Measurements from ENCODE around the gene FBL.

Gene FBL

DNA sequence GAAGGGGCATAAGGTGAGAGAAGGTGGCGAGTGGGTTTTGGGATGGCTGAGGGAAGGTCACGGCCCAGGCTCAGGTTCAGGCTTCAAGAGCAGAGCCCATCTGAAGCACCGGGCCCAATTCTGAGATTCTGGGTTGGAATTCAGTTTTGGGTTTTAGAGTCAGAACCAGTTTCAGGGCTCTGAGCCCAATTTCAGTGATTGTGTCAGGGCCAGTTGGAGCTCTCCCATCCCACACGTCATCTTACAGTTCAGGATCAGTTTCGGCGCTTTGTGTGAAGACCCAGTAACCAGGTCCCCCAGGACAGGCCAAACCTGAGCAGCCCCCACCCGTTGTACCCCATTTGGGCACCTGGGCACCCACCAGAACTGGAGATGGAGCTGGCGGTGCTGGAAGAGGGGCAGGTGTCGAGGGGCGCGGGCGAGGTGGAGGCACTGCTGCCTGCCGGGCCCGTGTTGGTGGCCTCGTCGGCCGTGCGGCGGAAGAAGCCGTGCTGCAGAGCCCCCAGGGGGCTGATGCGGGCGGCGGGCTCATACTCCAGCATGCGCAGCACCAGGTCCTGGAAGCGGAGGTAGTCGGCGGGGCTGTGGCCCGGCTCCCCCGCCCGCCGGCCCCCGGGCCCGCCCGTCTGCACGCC, 19.8 kb downstream of the FBL start:
- Histone ChIP-seq H3F3A (ENCODE audit: insufficient read depth, low read length) (0 out of 2 replicates have a peak, but pooled peaks cover 6% of the 10 kb centered on the region), H3K4me2 (ENCODE audit: low read depth, low read length) (no peak overlapping the region), H2AFZ (ENCODE audit: low read length) (no peak overlapping the region), H3K4me3 (ENCODE audit: low read length) (no peak overlapping the region), H3K9me2 (replicated peaks; ENCODE audit: insufficient read depth, low read length) (no peaks in the 10 kb centered on the region), H3K27me3 (replicated peaks; ENCODE audit: insufficient read depth, low read length) (no peaks in the 10 kb centered on the region), H4K20me1 (ENCODE audit: insufficient read depth, low read length) (no peaks in the 10 kb centered on the region), H3K27ac (ENCODE audit: low read length) (no peak overlapping the region), H3K36me3 (replicated peaks; ENCODE audit: insufficient read depth, low read length) (no peaks in the 10 kb centered on the region), H3K79me2 (ENCODE audit: low read length) (peaks cover 7% of the 10 kb centered on the region; the same call in 1 of the 2 replicates), H3K9me3 (replicated peaks; ENCODE audit: insufficient read depth, low read length) (no peaks in the 10 kb centered on the region), H3K4me1 (ENCODE audit: low read length) (peaks cover 6% of the 10 kb centered on the region; the same call in 1 of the 2 replicates), H3K9ac (ENCODE audit: low read length) (no peak overlapping the region)
- DNase-seq, result no peak
- TF ChIP-seq, protein P1, sequence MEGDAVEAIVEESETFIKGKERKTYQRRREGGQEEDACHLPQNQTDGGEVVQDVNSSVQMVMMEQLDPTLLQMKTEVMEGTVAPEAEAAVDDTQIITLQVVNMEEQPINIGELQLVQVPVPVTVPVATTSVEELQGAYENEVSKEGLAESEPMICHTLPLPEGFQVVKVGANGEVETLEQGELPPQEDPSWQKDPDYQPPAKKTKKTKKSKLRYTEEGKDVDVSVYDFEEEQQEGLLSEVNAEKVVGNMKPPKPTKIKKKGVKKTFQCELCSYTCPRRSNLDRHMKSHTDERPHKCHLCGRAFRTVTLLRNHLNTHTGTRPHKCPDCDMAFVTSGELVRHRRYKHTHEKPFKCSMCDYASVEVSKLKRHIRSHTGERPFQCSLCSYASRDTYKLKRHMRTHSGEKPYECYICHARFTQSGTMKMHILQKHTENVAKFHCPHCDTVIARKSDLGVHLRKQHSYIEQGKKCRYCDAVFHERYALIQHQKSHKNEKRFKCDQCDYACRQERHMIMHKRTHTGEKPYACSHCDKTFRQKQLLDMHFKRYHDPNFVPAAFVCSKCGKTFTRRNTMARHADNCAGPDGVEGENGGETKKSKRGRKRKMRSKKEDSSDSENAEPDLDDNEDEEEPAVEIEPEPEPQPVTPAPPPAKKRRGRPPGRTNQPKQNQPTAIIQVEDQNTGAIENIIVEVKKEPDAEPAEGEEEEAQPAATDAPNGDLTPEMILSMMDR (IDR thresholded peaks at IDR 0.05; ENCODE audit: low read length), result no peak
- TF ChIP-seq EZH2 (optimal IDR thresholded peaks at IDR 0.05; ENCODE audit: low read depth, low read length) (no peak), EZH2phosphoT487 (IDR thresholded peaks at IDR 0.05; ENCODE audit: low read length) (no peak)

DNA sequence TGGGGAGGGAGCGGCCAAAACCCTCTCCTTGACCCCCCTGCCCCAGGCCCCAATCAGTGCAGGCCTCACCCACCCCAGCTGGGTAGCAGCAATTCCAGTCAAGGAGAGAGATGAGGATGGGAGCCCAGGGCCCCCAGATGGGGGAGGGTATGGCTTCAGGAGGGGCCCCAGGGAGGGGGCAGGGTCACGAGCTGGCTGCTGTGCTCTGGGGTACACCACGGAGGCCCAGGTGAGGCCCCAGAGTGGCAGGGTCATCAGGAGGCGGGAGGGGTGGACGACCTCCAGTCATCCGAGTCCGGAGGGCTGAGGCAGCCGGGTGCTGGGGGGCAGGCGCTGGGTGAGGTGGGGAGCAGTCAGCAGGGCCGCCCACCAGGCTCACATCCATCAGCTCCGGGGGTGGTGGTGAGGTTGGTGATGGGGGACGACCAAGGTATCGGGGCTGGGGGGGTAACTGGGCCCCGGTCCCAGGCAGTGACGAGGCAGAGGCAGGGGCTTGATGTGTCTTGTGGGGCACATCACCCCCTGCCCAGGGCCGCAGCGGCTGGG, 20.6 kb downstream of the FBL start:
- Histone ChIP-seq H3K4me2 (ENCODE audit: low read depth, low read length) (no peak overlapping the region), H4K20me1 (ENCODE audit: insufficient read depth, low read length) (no peaks in the 10 kb centered on the region), H3K79me2 (ENCODE audit: low read length) (peaks cover 7% of the 10 kb centered on the region; the same call in 1 of the 2 replicates), H3K4me1 (ENCODE audit: low read length) (peaks cover 6% of the 10 kb centered on the region; the same call in 1 of the 2 replicates), H3K27ac (ENCODE audit: low read length) (no peak overlapping the region), H3F3A (ENCODE audit: insufficient read depth, low read length) (0 out of 2 replicates have a peak, but pooled peaks cover 6% of the 10 kb centered on the region), H3K9me3 (replicated peaks; ENCODE audit: insufficient read depth, low read length) (no peaks in the 10 kb centered on the region), H3K4me3 (ENCODE audit: low read length) (no peak overlapping the region), H3K36me3 (replicated peaks; ENCODE audit: insufficient read depth, low read length) (no peaks in the 10 kb centered on the region), H3K9me2 (replicated peaks; ENCODE audit: insufficient read depth, low read length) (no peaks in the 10 kb centered on the region), H3K9ac (ENCODE audit: low read length) (no peak overlapping the region), H3K27me3 (replicated peaks; ENCODE audit: insufficient read depth, low read length) (no peaks in the 10 kb centered on the region), H2AFZ (ENCODE audit: low read length) (no peak overlapping the region)
- TF ChIP-seq, protein P1 (IDR thresholded peaks at IDR 0.05; ENCODE audit: low read length), result no peak
- no peak for TF ChIP-seq EZH2 (optimal IDR thresholded peaks at IDR 0.05; ENCODE audit: low read depth, low read length)
- TF ChIP-seq EZH2phosphoT487 (IDR thresholded peaks at IDR 0.05; ENCODE audit: low read length), result no peak
- DNase-seq, result no peak

DNA sequence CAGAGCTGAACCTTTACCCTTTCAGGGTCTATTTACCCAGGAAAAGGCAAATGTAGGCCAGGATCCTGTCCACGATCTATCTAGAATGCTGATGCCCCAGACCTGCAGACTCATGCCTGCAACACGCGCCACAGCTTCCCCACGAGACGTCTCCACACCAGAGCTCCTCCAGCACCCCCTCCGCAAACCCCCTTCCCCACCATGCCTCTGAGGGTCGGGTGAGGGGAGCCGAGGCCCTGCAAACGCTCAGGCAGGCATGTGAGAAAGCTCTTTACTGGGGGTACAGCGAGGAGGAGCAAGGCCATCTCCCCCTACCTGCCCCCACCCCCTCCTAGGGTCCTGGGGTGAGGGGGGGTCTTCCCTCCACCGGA, 21.1 kb downstream of the FBL start:
- peak overlapping the region; percentile 69; the same call in 1 of the 2 replicates for H3K4me2 ChIP-seq (ENCODE audit: low read depth, low read length)

More for the DNA sequence above, 21.1 kb downstream of the FBL start:
- Histone ChIP-seq H3K79me2 (ENCODE audit: low read length) (peaks cover 7% of the 10 kb centered on the region; the same call in 1 of the 2 replicates), H2AFZ (ENCODE audit: low read length) (peak overlapping the region; percentile 95), H3K4me3 (ENCODE audit: low read length) (peak overlapping the region; percentile 90; the same call in 1 of the 2 replicates), H3K9ac (ENCODE audit: low read length) (no peak overlapping the region), H3K36me3 (replicated peaks; ENCODE audit: insufficient read depth, low read length) (no peaks in the 10 kb centered on the region), H3K27me3 (replicated peaks; ENCODE audit: insufficient read depth, low read length) (no peaks in the 10 kb centered on the region), H4K20me1 (ENCODE audit: insufficient read depth, low read length) (no peaks in the 10 kb centered on the region), H3K27ac (ENCODE audit: low read length) (peak overlapping the region; percentile 25; the same call in 1 of the 2 replicates), H3F3A (ENCODE audit: insufficient read depth, low read length) (0 out of 2 replicates have a peak, but pooled peaks cover 6% of the 10 kb centered on the region), H3K4me1 (ENCODE audit: low read length) (peaks cover 6% of the 10 kb centered on the region; the same call in 1 of the 2 replicates), H3K9me2 (replicated peaks; ENCODE audit: insufficient read depth, low read length) (no peaks in the 10 kb centered on the region), H3K9me3 (replicated peaks; ENCODE audit: insufficient read depth, low read length) (no peaks in the 10 kb centered on the region)
- TF ChIP-seq EZH2phosphoT487 (IDR thresholded peaks at IDR 0.05; ENCODE audit: low read length), result no peak
- no peak for TF ChIP-seq EZH2 (optimal IDR thresholded peaks at IDR 0.05; ENCODE audit: low read depth, low read length)
- TF ChIP-seq, protein P1 (IDR thresholded peaks at IDR 0.05; ENCODE audit: low read length), result no peak
- DNase-seq, result no peak

Measured in MM.1S (cell line).